Testis (tissue), 3 donors: ENCODE results near the gene PRICKLE4. TPM values are rescaled to one million over a fixed set of nuclear protein-coding genes. Genes with fewer than 3 reads are reported as not detected.

Source experiments
- DNase-seq: peaks from one replicate; pipeline ENCODE4 v3.0.0-alpha.2; 2019
- H3K27ac ChIP-seq, 2 donors: fragments of 200-600 bp; sonication (generic); one replicate each; pipeline ENCODE4 v1.5.1; 2019
- H3K27me3 ChIP-seq: fragments of 200-600 bp; sonication (generic); one replicate; pipeline ENCODE4 v1.5.1; 2019
- H3K36me3 ChIP-seq: fragments of 200-600 bp; sonication (generic); one replicate; pipeline ENCODE4 v1.5.1; 2017; ENCODE audit warnings: low read depth; ENCODE audit errors: missing control alignments
- H3K4me1 ChIP-seq: fragments of 200-600 bp; sonication (generic); one replicate; pipeline ENCODE4 v1.5.1; 2019
- H3K4me3 ChIP-seq, 2 donors: fragments of 200-600 bp; sonication (generic); one replicate each; pipeline ENCODE4 v1.5.1; 2017 to 2019
- H3K9me3 ChIP-seq: fragments of 200-600 bp; sonication (generic); one replicate; pipeline ENCODE4 v1.5.1; 2017
- CTCF ChIP-seq, 3 experiments: fragments of 450-650 bp in 2 of 3; fragments of 200-600 bp in 1 of 3; sonication (generic) in 1 of 3; IDR thresholded peaks; one replicate each; pipeline ENCODE4 v1.5.1; 2016 to 2019; ENCODE audit warnings: antibody characterized with exemption in 3 of 3, mild to moderate bottlenecking in 2 of 3, moderate library complexity in 1 of 3
- POLR2A ChIP-seq: fragments of 450-650 bp; IDR thresholded peaks from one replicate; pipeline ENCODE4 v1.6.1; 2017; ENCODE audit warnings: antibody characterized with exemption, mild to moderate bottlenecking, moderate library complexity
- WGBS, 2 donors: methylation state at CpG; one replicate each; pipeline ENCODE4 v1.1.5; 2018; 5-methylcytosine and 5-hydroxymethylcytosine counted together
- intact Hi-C: fragments of 100-400 bp; cut with DNase I; formaldehyde crosslinking; loops from one replicate; pipeline ENCODE4 v1.15.1; 2023; ENCODE audit warnings: low total_unique reads
- polyA plus RNA-seq: library from polyadenylated mRNA; stranded (reverse); fragments of 350-450 nt; fragmentation: Illumina TruSeq; extraction: RNeasy Lipid Tissue Mini Kit (QIAGEN cat#74804); gene quantifications from one replicate; pipeline ENCODE4 v1.2.3, GENCODE V29; 2014; ENCODE audit warnings: low read depth, low replicate concordance; ENCODE audit not compliant: insufficient read depth
- total RNA-seq, 2 donors: library from RNA; depleted of rRNA; stranded (reverse); fragments of >200 nt; gene quantifications; one replicate each; pipeline ENCODE4 v1.2.3, GENCODE V29; 2016

PRICKLE4 gene
- total and polyA plus RNA-seq, 3 donors from 2014 or later: 1.9 to 10.6 TPM; not detected in 1

- 79 to 86% methylated on average over 6 to 10 of the region's 10 CpGs for WGBS, 2 donors
- intact Hi-C loops: no loop called here
- H3K9me3 ChIP-seq: no peaks in the 10 kb centered on the region
- no peak overlapping the region for H3K27ac ChIP-seq
- no peak for DNase-seq
- H3K36me3 ChIP-seq: no peaks in the 10 kb centered on the region
- no peaks in the 10 kb centered on the region for H3K27me3 ChIP-seq
- no peak for TF ChIP-seq CTCF (IDR thresholded peaks at IDR 0.05)
- no peak for TF ChIP-seq POLR2A
- H3K4me1 ChIP-seq: peaks cover 4% of the 10 kb centered on the region
- H3K4me3 ChIP-seq: no peak overlapping the region
Observed at GRCh38 chr6:41768545-41769308, 11.9 kb upstream of the PRICKLE4 start.

- H3K27me3 ChIP-seq: no peaks in the 10 kb centered on the region
- WGBS, 2 donors: 97 to 98% methylated on average over 8 of the region's 8 CpGs
- H3K9me3 ChIP-seq: no peaks in the 10 kb centered on the region
- H3K36me3 ChIP-seq: no peaks in the 10 kb centered on the region
- no peak overlapping the region for H3K27ac ChIP-seq
- no peak for DNase-seq
- intact Hi-C loops: no loop called here
- TF ChIP-seq CTCF (IDR thresholded peaks at IDR 0.05): no peak
- TF ChIP-seq POLR2A: no peak
- H3K4me3 ChIP-seq: no peak overlapping the region
- H3K4me1 ChIP-seq: peaks cover 4% of the 10 kb centered on the region
Observed at GRCh38 chr6:41769376-41769775, 11.2 kb upstream of the PRICKLE4 start.

GRCh38 chr6:41770381-41771057 lies 10.1 kb upstream of the PRICKLE4 start:
- WGBS, 2 donors: 92% methylated on average over 8 to 30 of the region's 30 CpGs
- intact Hi-C loops: no loop called here
- Histone ChIP-seq H3K36me3 (no peaks in the 10 kb centered on the region), H3K4me3 (no peak overlapping the region), H3K27me3 (no peaks in the 10 kb centered on the region), H3K9me3 (no peaks in the 10 kb centered on the region), H3K27ac (no peak overlapping the region), H3K4me1 (peaks cover 4% of the 10 kb centered on the region)
- DNase-seq: no peak
- TF ChIP-seq POLR2A (no peak), CTCF (IDR thresholded peaks at IDR 0.05) (no peak)

GRCh38 chr6:41771058-41771983 lies 9.3 kb upstream of the PRICKLE4 start:
- no peaks in the 10 kb centered on the region for H3K27me3 ChIP-seq
- no peaks in the 10 kb centered on the region for H3K9me3 ChIP-seq
- WGBS, 2 donors: 88% methylated on average over 12 to 25 of the region's 29 CpGs
- H3K4me3 ChIP-seq: no peak overlapping the region
- peaks cover 4% of the 10 kb centered on the region for H3K4me1 ChIP-seq
- no peak overlapping the region for H3K27ac ChIP-seq
- no peak for TF ChIP-seq CTCF (IDR thresholded peaks at IDR 0.05)
- TF ChIP-seq POLR2A: no peak
- DNase-seq: no peak
- intact Hi-C loops: no loop called here
- no peaks in the 10 kb centered on the region for H3K36me3 ChIP-seq
